LNCaP clone FGC (cell line): ENCODE data around the gene SYT7.

Experiments used
- DNase-seq: peaks from one replicate; pipeline ENCODE4 v3.0.0-alpha.2; 2011; ENCODE audit warnings: low read depth
- H3K4me3 ChIP-seq: 2 replicates; pipeline ENCODE4 v1.5.1; 2011; ENCODE audit warnings: mild to moderate bottlenecking, low read depth, low read length, control low read depth
- TF ChIP-seq, protein P1 (sequence below): IDR thresholded peaks from 2 replicates; pipeline ENCODE4 v1.5.1; 2012; ENCODE audit warnings: mild to moderate bottlenecking; ENCODE audit not compliant: control insufficient read depth, insufficient read depth; ENCODE audit errors: extremely low read depth

Gene SYT7

DNA sequence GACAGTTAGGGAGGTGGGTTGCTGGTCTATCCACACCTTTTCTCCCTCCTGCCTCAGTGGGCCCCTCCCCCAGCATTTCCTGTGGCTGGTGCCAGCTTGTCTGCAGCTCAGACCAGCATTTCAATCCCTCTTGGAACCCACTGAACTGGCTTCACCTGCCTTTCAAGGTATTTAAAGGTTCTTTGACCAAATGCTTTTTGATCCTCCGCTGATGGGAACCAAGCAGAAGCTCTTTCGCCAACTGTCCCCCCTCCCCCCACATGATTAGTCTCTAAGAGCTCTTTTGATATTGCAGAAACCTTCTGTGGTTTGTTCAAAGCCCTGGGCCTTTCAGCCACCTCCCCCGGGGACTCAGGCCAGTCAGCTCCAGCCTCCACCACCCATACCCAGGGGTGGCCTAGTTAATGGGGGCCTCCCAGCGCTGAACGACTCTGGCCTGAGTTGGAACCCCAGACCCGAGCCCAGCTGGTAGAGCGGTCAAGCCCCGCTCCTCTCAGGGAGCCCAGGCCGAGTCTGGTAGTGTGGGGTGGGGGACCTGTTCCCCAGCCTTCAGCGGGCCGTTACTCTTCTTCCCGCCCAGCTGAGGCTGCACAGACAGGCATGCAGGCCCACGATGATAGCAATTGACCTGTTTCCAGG is 6.0 kb upstream of the SYT7 start:
- TF ChIP-seq, protein P1, sequence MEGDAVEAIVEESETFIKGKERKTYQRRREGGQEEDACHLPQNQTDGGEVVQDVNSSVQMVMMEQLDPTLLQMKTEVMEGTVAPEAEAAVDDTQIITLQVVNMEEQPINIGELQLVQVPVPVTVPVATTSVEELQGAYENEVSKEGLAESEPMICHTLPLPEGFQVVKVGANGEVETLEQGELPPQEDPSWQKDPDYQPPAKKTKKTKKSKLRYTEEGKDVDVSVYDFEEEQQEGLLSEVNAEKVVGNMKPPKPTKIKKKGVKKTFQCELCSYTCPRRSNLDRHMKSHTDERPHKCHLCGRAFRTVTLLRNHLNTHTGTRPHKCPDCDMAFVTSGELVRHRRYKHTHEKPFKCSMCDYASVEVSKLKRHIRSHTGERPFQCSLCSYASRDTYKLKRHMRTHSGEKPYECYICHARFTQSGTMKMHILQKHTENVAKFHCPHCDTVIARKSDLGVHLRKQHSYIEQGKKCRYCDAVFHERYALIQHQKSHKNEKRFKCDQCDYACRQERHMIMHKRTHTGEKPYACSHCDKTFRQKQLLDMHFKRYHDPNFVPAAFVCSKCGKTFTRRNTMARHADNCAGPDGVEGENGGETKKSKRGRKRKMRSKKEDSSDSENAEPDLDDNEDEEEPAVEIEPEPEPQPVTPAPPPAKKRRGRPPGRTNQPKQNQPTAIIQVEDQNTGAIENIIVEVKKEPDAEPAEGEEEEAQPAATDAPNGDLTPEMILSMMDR = no peak
- no peak for DNase-seq
- H3K4me3 ChIP-seq = peak overlapping the region; percentile 59

DNA sequence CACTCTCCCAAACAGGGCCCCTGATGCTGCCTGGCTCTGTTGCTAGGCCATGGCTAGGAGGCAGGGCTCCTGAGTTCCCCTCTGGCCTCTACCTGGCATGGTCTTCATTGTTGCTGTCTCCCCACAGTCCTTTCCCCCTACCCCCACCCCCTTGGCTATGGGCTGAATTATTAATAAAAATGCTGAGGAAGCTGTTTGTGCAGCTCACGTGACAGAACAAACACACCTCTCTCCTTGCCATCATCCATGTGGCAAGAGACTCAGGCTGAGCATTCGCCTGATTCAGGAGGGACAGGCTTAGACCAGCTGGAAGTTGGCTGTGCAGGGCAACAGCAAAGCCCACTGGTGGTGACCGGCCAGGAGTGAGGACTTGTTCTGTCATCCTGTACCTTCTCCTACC is 4.2 kb upstream of the SYT7 start:
- TF ChIP-seq, protein P1 = no peak
- DNase-seq = no peak
- H3K4me3 ChIP-seq = no peak overlapping the region

DNA sequence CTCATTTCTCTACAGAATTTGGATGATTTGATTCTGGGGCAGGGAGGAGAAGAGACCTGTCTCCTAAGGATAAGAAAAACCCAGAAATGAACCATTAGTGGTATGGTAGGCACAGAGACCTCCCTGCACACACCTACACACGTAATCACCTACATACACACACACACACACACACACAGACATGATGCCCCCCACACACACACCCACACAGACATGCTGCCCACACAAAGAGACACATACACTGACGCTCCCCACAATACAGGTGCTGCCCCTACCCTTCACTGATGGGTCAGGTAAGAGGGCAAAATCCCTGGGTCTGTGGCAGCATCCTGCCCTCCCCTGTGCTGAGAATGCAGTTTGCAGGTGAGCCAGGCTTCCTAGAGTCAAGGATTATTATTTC is 1.1 kb upstream of the SYT7 start:
- TF ChIP-seq, protein P1 = no peak
- DNase-seq = no peak
- H3K4me3 ChIP-seq = no peak overlapping the region

DNA sequence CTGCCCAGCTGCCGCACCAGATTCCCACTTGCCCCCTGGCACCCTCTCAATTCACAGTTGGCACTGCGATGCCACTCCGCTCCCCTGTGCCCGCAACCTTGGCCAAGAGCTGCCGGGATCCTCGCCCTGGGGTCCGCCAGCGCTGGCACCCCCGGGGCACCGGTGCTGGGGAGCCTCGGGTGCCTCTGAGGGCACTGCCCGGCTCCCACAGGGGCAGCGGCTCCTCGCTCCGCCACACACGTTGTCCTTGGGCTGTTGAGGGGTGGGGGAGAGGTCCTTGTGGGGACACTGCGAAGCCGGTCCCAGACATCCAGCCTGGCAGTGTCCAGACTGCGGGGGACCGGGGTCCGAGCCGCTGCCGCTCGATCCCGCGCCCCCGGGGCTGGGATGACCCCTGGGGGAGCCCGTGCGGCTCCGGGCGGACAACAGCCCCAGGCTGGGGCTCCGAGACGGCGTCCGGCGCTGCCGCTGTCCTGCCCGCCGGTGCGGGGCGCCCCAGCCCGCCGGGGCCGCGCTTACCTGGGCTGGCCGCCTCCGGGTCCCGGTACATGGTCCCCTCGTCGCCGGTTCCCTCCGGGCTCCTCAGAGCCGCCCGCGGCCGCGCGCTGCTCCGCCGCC is 496 bp downstream of the SYT7 start:
- DNase-seq = no peak
- TF ChIP-seq, protein P1 = peak; percentile 51; the same call in 1 of the 2 replicates
- H3K4me3 ChIP-seq = peak overlapping the region; percentile 71

DNA sequence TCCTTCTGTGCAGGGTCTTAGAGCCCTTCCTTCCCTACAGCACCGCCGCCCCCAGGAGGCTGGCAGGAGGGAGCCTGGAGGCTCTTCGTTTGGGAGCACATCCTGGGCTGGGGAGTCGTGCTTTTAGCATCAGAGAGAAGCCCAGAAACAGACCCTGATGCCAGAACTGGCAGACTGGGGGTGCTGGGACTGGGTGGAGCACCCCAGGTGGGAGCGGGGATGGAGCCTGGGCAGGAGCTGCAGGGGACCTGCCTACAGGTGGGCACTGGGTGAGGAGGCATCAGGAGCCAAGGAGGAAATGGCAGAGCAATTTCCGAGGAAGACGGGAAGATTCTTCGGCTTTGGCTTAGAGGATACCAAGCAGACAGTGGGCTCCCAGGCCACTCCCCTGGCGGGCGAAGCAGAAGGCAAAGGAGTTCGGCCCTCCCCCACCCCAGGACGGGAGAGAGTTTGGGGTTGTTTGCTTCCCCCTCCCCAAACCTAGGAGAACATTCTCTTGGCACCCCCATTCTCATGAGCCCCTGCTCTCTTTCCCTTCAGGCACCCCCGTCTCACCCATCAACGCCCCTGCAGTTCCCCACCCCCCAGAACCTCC is 1.1 kb downstream of the SYT7 start:
- peak overlapping the region; percentile 71 for H3K4me3 ChIP-seq
- no peak for DNase-seq
- TF ChIP-seq, protein P1 = no peak

DNA sequence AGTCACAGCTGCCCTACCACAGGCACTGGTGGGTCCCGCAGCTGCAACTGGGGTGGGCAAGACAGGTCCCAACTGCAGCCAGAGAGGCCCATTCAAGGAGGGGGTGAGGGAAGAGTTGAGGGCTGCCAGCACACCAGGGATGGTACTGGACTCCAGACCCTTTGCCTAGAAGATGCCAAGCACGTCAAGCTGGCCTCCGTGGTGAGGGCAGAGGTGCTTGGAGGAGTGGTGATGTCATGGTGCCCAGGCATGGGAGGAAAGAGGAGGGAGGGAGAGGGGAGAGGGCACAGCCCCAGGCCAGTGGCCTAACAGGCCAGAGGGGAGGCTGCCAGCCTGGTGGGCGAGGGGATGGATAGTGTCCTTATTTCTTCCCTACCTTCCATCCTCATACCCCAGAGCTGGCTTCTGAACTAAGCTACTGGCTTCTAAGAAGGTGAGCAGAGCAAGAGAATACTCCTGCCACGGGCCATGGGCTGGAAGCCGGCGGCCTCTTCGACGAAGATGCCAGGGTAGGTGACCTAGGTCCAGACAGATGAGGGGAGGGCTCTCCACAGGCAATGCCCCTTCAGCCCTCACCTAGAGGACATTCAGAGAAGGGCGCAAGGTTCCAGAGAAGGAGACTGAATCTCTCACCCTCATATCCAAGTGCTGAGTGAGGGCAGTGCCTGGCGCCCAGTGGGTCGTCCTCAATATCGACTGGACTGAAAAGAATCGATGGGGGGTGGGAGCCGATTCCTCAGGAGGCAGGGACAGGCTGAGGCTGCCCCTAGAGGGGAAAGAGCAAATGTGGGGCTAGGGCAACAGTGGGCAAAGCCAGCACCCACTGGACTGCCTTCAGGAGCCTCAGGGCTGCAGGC is 1.8 kb downstream of the SYT7 start:
- H3K4me3 ChIP-seq = no peak overlapping the region
- DNase-seq = no peak
- TF ChIP-seq, protein P1 = no peak
